Stomach smooth muscle (tissue), 2 donors: Measurements from ENCODE around the gene PIGT.
A peak's percentile ranks its signal among the peaks of the same experiment; 100 is the strongest.

ENCODE experiments used
- H3K27ac ChIP-seq: one replicate; pipeline ENCODE4 v1.7.0; 2013; ENCODE audit warnings: mild to moderate bottlenecking, low read length, inconsistent platforms
- H3K27me3 ChIP-seq, 2 donors: one replicate each; pipeline ENCODE4 v1.7.0; 2013; ENCODE audit warnings: low read length in 2 of 2; ENCODE audit not compliant: insufficient read depth in 2 of 2, control insufficient read depth in 1 of 2
- H3K36me3 ChIP-seq, 2 donors: one replicate each; pipeline ENCODE4 v1.7.0; 2013; ENCODE audit warnings: low read length in 2 of 2; ENCODE audit not compliant: control insufficient read depth in 2 of 2, insufficient read depth in 2 of 2
- H3K4me1 ChIP-seq: one replicate; pipeline ENCODE4 v1.7.0; 2013; ENCODE audit warnings: low read length; ENCODE audit not compliant: control insufficient read depth, insufficient read depth
- H3K4me3 ChIP-seq, 2 donors: one replicate each; pipeline ENCODE4 v1.7.0; 2013; ENCODE audit warnings: low read length in 2 of 2
- H3K9ac ChIP-seq, 2 donors: one replicate each; pipeline ENCODE4 v1.7.0; 2013; ENCODE audit warnings: low read length in 2 of 2, mild to moderate bottlenecking in 1 of 2
- H3K9me3 ChIP-seq, 2 donors: one replicate each; pipeline ENCODE4 v1.7.0; 2013; ENCODE audit warnings: low read length in 2 of 2; ENCODE audit not compliant: control insufficient read depth in 2 of 2
- donor health status: healthy.
- donor health status: Pancreatic carcinoma.

The PIGT gene

DNA sequence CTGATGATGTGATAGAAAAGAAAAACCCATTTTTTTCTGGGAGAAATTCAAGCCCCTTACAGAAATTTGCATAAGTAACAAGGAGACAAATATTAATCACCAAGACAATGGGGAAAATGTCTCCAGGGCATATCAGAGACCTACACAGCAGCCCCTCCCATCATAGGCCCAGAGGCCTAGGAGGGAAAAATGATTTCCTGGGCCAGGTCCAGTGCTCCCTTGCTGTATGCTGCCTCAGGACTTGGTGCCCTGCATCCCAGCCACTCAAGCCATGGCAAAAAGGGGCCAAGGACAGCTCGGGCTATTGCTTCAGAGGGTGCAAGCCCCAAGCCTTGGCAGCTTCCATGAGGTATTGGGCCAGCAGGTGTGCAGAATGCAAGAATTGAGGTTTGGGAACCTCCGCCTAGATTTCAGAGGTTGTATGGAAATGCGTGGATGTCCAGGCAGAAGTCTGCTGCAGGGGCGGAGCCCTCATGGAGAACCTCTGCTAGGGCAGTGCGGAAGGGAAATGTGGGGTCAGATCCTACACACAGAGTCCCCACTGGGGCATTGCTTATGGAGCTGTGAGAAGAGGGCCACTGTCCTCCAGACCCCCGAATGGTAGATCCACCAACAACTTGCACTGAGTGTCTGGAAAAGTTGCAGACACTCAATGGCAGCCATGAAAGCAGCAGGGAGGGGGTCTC lies 15.5 kb upstream of the PIGT start:
- Histone ChIP-seq H3K4me3 (no peak overlapping the region), H3K27me3 (no peaks in the 10 kb centered on the region), H3K4me1 (no peaks in the 10 kb centered on the region), H3K9me3 (no peaks in the 10 kb centered on the region), H3K9ac (no peak overlapping the region), H3K36me3 (no peaks in the 10 kb centered on the region), H3K27ac (no peak overlapping the region)

- H3K27me3 ChIP-seq, result no peaks in the 10 kb centered on the region
- no peak overlapping the region for H3K4me3 ChIP-seq
- H3K4me1 ChIP-seq, result peaks cover 4% of the 10 kb centered on the region
- no peak overlapping the region for H3K9ac ChIP-seq
- H3K9me3 ChIP-seq, result no peaks in the 10 kb centered on the region
- no peaks in the 10 kb centered on the region for H3K36me3 ChIP-seq
- no peak overlapping the region for H3K27ac ChIP-seq
These were observed 13.0 kb upstream of the PIGT start for GRCh38 chr20:45402946-45403345.

DNA sequence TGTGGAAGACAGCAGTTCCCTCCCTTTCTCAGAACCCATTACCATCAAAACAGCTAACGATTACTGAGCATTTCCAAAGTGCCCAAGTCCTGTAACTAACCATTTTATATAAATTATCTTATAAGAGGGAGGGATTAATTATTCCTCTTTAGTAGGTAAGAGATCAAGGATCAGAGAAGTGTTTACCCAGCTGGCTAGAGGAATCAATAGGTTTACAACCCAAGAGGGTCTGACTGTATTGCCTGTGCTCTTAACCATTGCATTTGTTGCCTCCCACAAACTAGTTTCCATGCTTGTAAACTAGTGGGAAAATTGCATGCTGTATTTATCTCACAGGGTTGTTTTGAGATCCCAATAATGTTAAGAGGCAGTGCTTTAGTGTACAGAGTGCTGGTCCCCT lies 11.5 kb upstream of the PIGT start:
- peaks cover 5 to 7% of the 10 kb centered on the region in 2 donors for H3K36me3 ChIP-seq
- H3K4me3 ChIP-seq, result no peak overlapping the region
- no peak overlapping the region for H3K9ac ChIP-seq
- H3K9me3 ChIP-seq, result no peaks in the 10 kb centered on the region
- no peak overlapping the region for H3K27ac ChIP-seq
- H3K27me3 ChIP-seq, result no peaks in the 10 kb centered on the region
- peaks cover 15% of the 10 kb centered on the region for H3K4me1 ChIP-seq

DNA sequence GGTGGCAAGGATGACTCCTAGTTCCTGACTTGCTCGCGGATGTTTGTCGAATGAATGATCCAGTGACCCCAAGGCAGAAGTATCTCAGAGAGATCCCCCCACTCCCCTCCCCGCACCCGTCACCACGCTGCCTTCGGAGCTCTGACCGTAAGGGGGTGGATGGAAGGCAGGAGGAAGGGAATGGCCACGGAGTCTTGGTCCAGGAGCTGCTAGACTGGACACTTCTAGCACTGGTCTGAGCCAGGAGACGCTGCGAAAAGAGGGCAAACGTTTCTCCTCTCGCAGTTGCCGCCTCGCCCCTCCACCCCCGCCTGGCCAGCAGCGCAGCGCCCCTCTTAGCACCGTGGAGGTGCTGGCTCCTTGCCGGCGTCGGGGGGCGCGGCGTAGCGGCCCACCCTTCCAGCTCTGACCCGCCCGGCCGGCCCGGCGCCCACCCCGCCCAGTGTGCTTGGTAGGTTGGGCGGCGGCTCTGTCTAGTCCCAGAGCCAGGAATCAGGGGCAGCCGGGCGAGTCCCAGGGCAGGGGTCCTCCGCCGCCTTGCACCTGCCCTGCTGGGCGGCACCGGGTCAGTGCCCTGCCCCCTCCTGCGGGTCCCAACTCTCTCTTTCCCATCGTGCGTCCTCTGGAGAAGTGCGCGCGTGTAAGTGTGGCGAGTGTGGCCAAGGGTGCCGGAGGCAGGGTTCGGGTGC lies 10.2 kb upstream of the PIGT start:
- Histone ChIP-seq H3K27me3 (no peaks in the 10 kb centered on the region), H3K36me3 (peaks cover 18 to 19% of the 10 kb centered on the region in 2 donors), H3K9me3 (no peaks in the 10 kb centered on the region), H3K27ac (peak overlapping the region; percentile 99), H3K4me3 (peak overlapping the region; percentile 77 to 91), H3K4me1 (peaks cover 19% of the 10 kb centered on the region), H3K9ac (peak overlapping the region; percentile 87 to 91)

DNA sequence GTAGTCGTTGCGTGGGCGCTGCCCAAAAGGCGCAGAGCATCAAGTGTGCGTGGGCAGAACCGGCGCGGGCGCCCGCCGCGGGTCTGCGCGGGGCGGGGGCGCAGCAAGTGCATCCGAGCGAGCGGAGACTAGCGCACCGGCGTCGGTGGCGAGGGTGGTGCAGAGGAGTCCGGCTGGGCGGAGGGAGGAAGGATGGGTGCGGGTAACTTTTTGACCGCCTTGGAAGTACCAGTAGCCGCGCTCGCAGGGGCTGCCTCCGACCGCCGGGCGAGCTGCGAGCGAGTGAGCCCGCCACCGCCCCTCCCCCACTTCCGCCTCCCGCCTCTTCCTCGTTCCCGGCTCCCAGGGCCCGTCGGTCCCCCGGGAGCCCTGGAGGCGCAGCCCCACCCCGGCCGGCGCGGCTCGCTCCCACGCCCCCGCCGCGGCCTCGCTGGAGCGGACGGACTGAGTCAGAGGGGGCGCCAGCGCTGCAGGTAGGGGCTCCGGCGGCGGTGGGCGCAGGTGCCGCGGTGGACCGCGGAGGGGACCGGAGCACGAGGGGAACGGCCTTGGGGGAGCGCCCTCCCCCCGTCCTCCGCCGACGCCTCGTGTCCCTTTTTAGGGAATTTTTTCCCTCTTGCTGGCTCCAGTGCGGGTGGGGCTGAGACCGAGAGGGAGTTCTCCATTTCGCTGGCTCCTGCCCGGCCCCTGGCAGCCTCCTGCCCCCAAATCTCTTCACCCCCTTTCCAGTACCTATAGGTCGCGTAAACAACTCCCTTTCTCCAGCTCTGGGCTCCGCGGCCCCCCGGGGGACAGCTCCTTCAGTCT lies 9.5 kb upstream of the PIGT start:
- peaks cover 21 to 22% of the 10 kb centered on the region in 2 donors for H3K36me3 ChIP-seq
- H3K27me3 ChIP-seq, result no peaks in the 10 kb centered on the region
- peak overlapping the region; percentile 99 for H3K27ac ChIP-seq
- peaks cover 19% of the 10 kb centered on the region for H3K4me1 ChIP-seq
- H3K9ac ChIP-seq, result peak overlapping the region; percentile 91 to 98
- peak overlapping the region; percentile 77 to 91 for H3K4me3 ChIP-seq
- H3K9me3 ChIP-seq, result no peaks in the 10 kb centered on the region

GRCh38 chr20:45407067-45407745 lies 8.7 kb upstream of the PIGT start:
- Histone ChIP-seq H3K9ac (peak overlapping the region; percentile 91 to 98), H3K36me3 (peaks cover 25 to 26% of the 10 kb centered on the region in 2 donors), H3K4me3 (peak overlapping the region; percentile 77 to 91), H3K4me1 (peaks cover 19% of the 10 kb centered on the region), H3K27me3 (no peaks in the 10 kb centered on the region), H3K9me3 (no peaks in the 10 kb centered on the region), H3K27ac (peak overlapping the region; percentile 99)

GRCh38 chr20:45407783-45408645 lies 7.9 kb upstream of the PIGT start, which contains the start of gene DBNDD2:
Gene DBNDD2, plus strand, starts transcription at chr20:45408289. Its CDS starts 179 bp downstream, at chr20:45408468.
- Histone ChIP-seq H3K36me3 (peaks cover 26 to 29% of the 10 kb centered on the region in 2 donors), H3K9me3 (no peaks in the 10 kb centered on the region), H3K27ac (peak within 1 kb of the TSS; percentile 99), H3K9ac (peak within 1 kb of the TSS; percentile 91 to 98), H3K4me1 (peaks cover 19% of the 10 kb centered on the region), H3K27me3 (no peaks in the 10 kb centered on the region), H3K4me3 (peak within 1 kb of the TSS; percentile 77 to 91)

GRCh38 chr20:45408646-45409213 lies 7.2 kb upstream of the PIGT start:
- peak overlapping the region; percentile 47 to 91 for H3K9ac ChIP-seq
- no peaks in the 10 kb centered on the region for H3K27me3 ChIP-seq
- peak overlapping the region; percentile 99 for H3K27ac ChIP-seq
- H3K9me3 ChIP-seq, result no peaks in the 10 kb centered on the region
- H3K36me3 ChIP-seq, result peaks cover 26 to 29% of the 10 kb centered on the region in 2 donors
- peaks cover 19% of the 10 kb centered on the region for H3K4me1 ChIP-seq
- H3K4me3 ChIP-seq, result peak overlapping the region; percentile 77 to 91

DNA sequence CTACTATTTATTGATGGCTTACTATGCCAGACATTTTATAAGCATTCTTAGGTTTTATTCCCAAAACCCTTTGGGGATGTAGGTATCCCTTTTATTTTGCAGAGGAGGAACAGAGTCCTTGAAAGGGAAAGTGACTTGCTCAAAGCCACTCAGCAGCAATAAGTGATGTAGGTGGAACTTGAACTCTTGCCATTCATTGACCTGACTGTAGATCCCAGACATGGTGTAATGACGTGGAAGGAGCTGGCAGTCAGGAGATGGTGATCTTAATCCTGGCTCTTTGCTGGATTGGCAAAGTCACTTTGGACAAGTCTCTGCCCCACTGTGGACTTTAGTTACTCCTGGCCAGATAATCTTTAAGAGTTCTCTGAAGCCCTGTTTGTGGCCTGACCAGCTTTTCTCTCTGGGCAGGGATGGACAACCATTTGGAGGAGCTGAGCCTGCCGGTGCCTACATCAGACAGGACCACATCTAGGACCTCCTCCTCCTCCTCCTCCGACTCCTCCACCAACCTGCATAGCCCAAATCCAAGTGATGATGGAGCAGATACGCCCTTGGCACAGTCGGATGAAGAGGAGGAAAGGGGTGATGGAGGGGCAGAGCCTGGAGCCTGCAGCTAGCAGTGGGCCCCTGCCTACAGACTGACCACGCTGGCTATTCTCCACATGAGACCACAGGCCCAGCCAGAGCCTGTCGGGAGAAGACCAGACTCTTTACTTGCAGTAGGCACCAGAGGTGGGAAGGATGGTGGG lies 6.2 kb upstream of the PIGT start:
- Histone ChIP-seq H3K9me3 (no peaks in the 10 kb centered on the region), H3K27me3 (no peaks in the 10 kb centered on the region), H3K9ac (no peak overlapping the region), H3K36me3 (peaks cover 26 to 29% of the 10 kb centered on the region in 2 donors), H3K27ac (peak overlapping the region; percentile 31), H3K4me1 (peaks cover 19% of the 10 kb centered on the region), H3K4me3 (no peak overlapping the region)
